GDM1 (cell line): ENCODE measurements around the gene FSD1.
"Not testable (repeated sequence)": the region's sequence is repeated elsewhere in the genome, so short reads cannot be mapped to it uniquely, and the experiment has no call there.

Source experiments
- DNase-seq: peaks from one replicate; lab custom pipeline; 2025; lab: John Stamatoyannopoulos, UW

FSD1 gene

GRCh38 chr19:4284974-4285373 lies 19.4 kb upstream of the FSD1 start:
- DNase-seq = no peak

- not testable (repeated sequence) for DNase-seq
These were observed 18.3 kb upstream of the FSD1 start for GRCh38 chr19:4286141-4286540.

- DNase-seq = no peak
These were observed 16.2 kb upstream of the FSD1 start for GRCh38 chr19:4288091-4288777.

- DNase-seq = no peak
These were observed 13.1 kb upstream of the FSD1 start for GRCh38 chr19:4291184-4291732.

GRCh38 chr19:4292515-4292914 lies 11.9 kb upstream of the FSD1 start:
- DNase-seq = no peak

- DNase-seq = no peak
These were observed 10.0 kb upstream of the FSD1 start for GRCh38 chr19:4294389-4294788.

- DNase-seq = no peak
These were observed 8.2 kb upstream of the FSD1 start for GRCh38 chr19:4295972-4296771.

- DNase-seq = no peak
These were observed 6.2 kb upstream of the FSD1 start for GRCh38 chr19:4297901-4298809.

GRCh38 chr19:4298810-4299550 lies 5.4 kb upstream of the FSD1 start:
- no peak for DNase-seq

GRCh38 chr19:4300589-4300988 lies 3.8 kb upstream of the FSD1 start:
- DNase-seq = no peak

- DNase-seq = no peak
These were observed 2.7 kb upstream of the FSD1 start for GRCh38 chr19:4301590-4302242.

GRCh38 chr19:4302243-4302640 lies 2.2 kb upstream of the FSD1 start, which contains the start of gene TMIGD2:
TSS of gene TMIGD2 (minus strand) at chr19:4302389. CDS start at chr19:4302385, 4 bp downstream.
- DNase-seq = no peak

GRCh38 chr19:4303819-4304537 lies 420 bp upstream of the FSD1 start:
- DNase-seq = no peak

- DNase-seq = no peak
These were observed 837 bp downstream of the FSD1 start for GRCh38 chr19:4305257-4305612.

- no peak for DNase-seq
These were observed 1.3 kb downstream of the FSD1 start for GRCh38 chr19:4305659-4306058.

GRCh38 chr19:4310247-4311121 lies 6.1 kb downstream of the FSD1 start:
- DNase-seq = no peak

GRCh38 chr19:4313847-4314490 lies 9.6 kb downstream of the FSD1 start:
- DNase-seq = no peak

GRCh38 chr19:4316956-4317355 lies 12.6 kb downstream of the FSD1 start:
- no peak for DNase-seq

GRCh38 chr19:4318460-4318859 lies 14.1 kb downstream of the FSD1 start:
- DNase-seq = no peak
